Activated CD4-positive, CD25-positive, alpha-beta regulatory T cell treated with anti-CD3 and anti-CD28 coated beads, Interleukin-2, amount 50 U/mL, for 16 hours (primary cell): ENCODE results near the gene CRTAP.
"Not testable (repeated sequence)": the region's sequence is repeated elsewhere in the genome, so short reads cannot be mapped to it uniquely, and the experiment has no call there.

Experiments
- DNase-seq: peaks from one replicate; pipeline ENCODE4 v3.0.0-alpha.2; 2020; ENCODE audit warnings: low read depth, low spot score

The CRTAP gene

GRCh38 chr3:33099701-33100100 lies 14.1 kb upstream of the CRTAP start:
- no peak for DNase-seq

- no peak for DNase-seq
Observed at GRCh38 chr3:33100229-33100628, 13.6 kb upstream of the CRTAP start.

- no peak for DNase-seq
Observed at GRCh38 chr3:33103034-33103433, 10.8 kb upstream of the CRTAP start.

- DNase-seq: no peak
Observed at GRCh38 chr3:33103480-33103879, 10.3 kb upstream of the CRTAP start.

- no peak for DNase-seq
Observed at GRCh38 chr3:33104803-33105202, 9.0 kb upstream of the CRTAP start.

GRCh38 chr3:33105341-33105948 lies 8.4 kb upstream of the CRTAP start:
- no peak for DNase-seq

GRCh38 chr3:33106854-33107253 lies 7.0 kb upstream of the CRTAP start:
- DNase-seq: not testable (repeated sequence)

GRCh38 chr3:33111581-33111980 lies 2.2 kb upstream of the CRTAP start:
- no peak for DNase-seq

GRCh38 chr3:33114622-33115023 lies 809 bp downstream of the CRTAP start:
- no peak for DNase-seq

- DNase-seq: no peak
Observed at GRCh38 chr3:33115024-33115768, 1.4 kb downstream of the CRTAP start.

- DNase-seq: no peak
Observed at GRCh38 chr3:33117461-33117860, 3.6 kb downstream of the CRTAP start.

- DNase-seq: no peak
Observed at GRCh38 chr3:33119891-33120290, 6.1 kb downstream of the CRTAP start.

- DNase-seq: no peak
Observed at GRCh38 chr3:33122991-33123390, 9.2 kb downstream of the CRTAP start.

GRCh38 chr3:33124638-33125037 lies 10.8 kb downstream of the CRTAP start:
- no peak for DNase-seq

- no peak for DNase-seq
Observed at GRCh38 chr3:33125840-33126239, 12.0 kb downstream of the CRTAP start.

GRCh38 chr3:33128706-33129105 lies 14.9 kb downstream of the CRTAP start:
- no peak for DNase-seq

GRCh38 chr3:33130144-33130543 lies 16.3 kb downstream of the CRTAP start:
- no peak for DNase-seq

- DNase-seq: peak; percentile 5
Observed at GRCh38 chr3:33131331-33132018, 17.7 kb downstream of the CRTAP start.

GRCh38 chr3:33132019-33132360 lies 18.2 kb downstream of the CRTAP start:
- no peak for DNase-seq

- DNase-seq: no peak
Observed at GRCh38 chr3:33134026-33134625, 20.3 kb downstream of the CRTAP start.

GRCh38 chr3:33137691-33138090 lies 23.9 kb downstream of the CRTAP start:
- DNase-seq: no peak

GRCh38 chr3:33139006-33139623 lies 25.3 kb downstream of the CRTAP start:
- DNase-seq: not testable (repeated sequence)
